Right ventricle myocardium superior (tissue), 1 donor: ENCODE measurements around the gene KLF7. TPM values are rescaled to one million over a fixed set of nuclear protein-coding genes. Genes with fewer than 3 reads are reported as not detected.
A peak's percentile ranks its signal among the peaks of the same experiment; 100 is the strongest.

Experiments
- ATAC-seq: fragments of 200-7000 bp; cut with Tn5 transposase; one replicate; pipeline ENCODE4 v1.9.1; 2020; ENCODE audit warnings: mild to moderate bottlenecking; ENCODE audit not compliant: poor library complexity
- DNase-seq: peaks from one replicate; pipeline ENCODE4 v3.0.0-alpha.2; 2020
- intact Hi-C: fragments of 100-400 bp; cut with DNase I; formaldehyde crosslinking; loops from one replicate; pipeline ENCODE4 v1.11.2; 2022
- total RNA-seq: library from RNA; stranded (reverse); fragmentation: NEBNext Ultra II Directional; extraction: Animal tissue kit (Norgen Biotek cat#: 25700); gene quantifications from one replicate; pipeline ENCODE4 v1.2.1, GENCODE V29; 2021
- donor health status: DM: no; HTN: yes; CAD: no; lungs with severe emphysema.

Gene KLF7
- total RNA-seq, 1 donor from 2014 or later = 19.2 TPM

GRCh38 chr2:207135801-207136457 is 29.8 kb downstream of the KLF7 start:
- intact Hi-C loops = no loop called here
- no peak for ATAC-seq
- DNase-seq = no peak

GRCh38 chr2:207135340-207135739 is 30.4 kb downstream of the KLF7 start:
- DNase-seq (no peak), ATAC-seq (no peak)
- intact Hi-C loops = no loop called here

GRCh38 chr2:207133820-207134519 is 31.8 kb downstream of the KLF7 start:
- DNase-seq = peak; percentile 79
- ATAC-seq = peak; percentile 94
- intact Hi-C loops = no loop called here

- intact Hi-C loops = no loop called here
- DNase-seq = no peak
- peak; percentile 41 for ATAC-seq
Observed at GRCh38 chr2:207133458-207133819, 32.3 kb downstream of the KLF7 start.

- DNase-seq (no peak), ATAC-seq (no peak)
- intact Hi-C loops = no loop called here
Observed at GRCh38 chr2:207132019-207132418, 33.7 kb downstream of the KLF7 start.

GRCh38 chr2:207131594-207131993 is 34.2 kb downstream of the KLF7 start:
- ATAC-seq (no peak), DNase-seq (no peak)
- intact Hi-C loops = no loop called here

- intact Hi-C loops = no loop called here
- no peak for DNase-seq
- no peak for ATAC-seq
Observed at GRCh38 chr2:207130958-207131521, 34.7 kb downstream of the KLF7 start.

- intact Hi-C loops = no loop called here
- DNase-seq (no peak), ATAC-seq (no peak)
Observed at GRCh38 chr2:207129821-207130220, 35.9 kb downstream of the KLF7 start.

- no peak for ATAC-seq
- DNase-seq = no peak
- intact Hi-C loops = no loop called here
Observed at GRCh38 chr2:207128867-207129266, 36.9 kb downstream of the KLF7 start.

- ATAC-seq (no peak), DNase-seq (no peak)
- intact Hi-C loops = no loop called here
Observed at GRCh38 chr2:207126724-207127308, 38.9 kb downstream of the KLF7 start.

- ATAC-seq = peak; percentile 21
- intact Hi-C loops = no loop called here
- no peak for DNase-seq
Observed at GRCh38 chr2:207123776-207124391, 41.9 kb downstream of the KLF7 start.

- DNase-seq = no peak
- ATAC-seq = no peak
- intact Hi-C loops = no loop called here
Observed at GRCh38 chr2:207123335-207123744, 42.4 kb downstream of the KLF7 start.

- no peak for DNase-seq
- intact Hi-C loops = no loop called here
- no peak for ATAC-seq
Observed at GRCh38 chr2:207122651-207123334, 43.0 kb downstream of the KLF7 start.

GRCh38 chr2:207121784-207122183 is 44.0 kb downstream of the KLF7 start:
- DNase-seq (no peak), ATAC-seq (peak; percentile 56)
- intact Hi-C loops = no loop called here

- no peak for ATAC-seq
- intact Hi-C loops = no loop called here
Observed at GRCh38 chr2:207119048-207119447, 46.7 kb downstream of the KLF7 start.

GRCh38 chr2:207117668-207118067 is 48.1 kb downstream of the KLF7 start:
- DNase-seq (no peak), ATAC-seq (no peak)
- intact Hi-C loops = no loop called here

More at GRCh38 chr2:207119048-207119447, 46.7 kb downstream of the KLF7 start:
- no peak for DNase-seq

GRCh38 chr2:207115715-207116364 is 49.9 kb downstream of the KLF7 start:
- intact Hi-C loops = no loop called here
- DNase-seq = no peak

GRCh38 chr2:207113414-207113813 is 52.3 kb downstream of the KLF7 start:
- intact Hi-C loops = no loop called here
- ATAC-seq (no peak), DNase-seq (no peak)

More at GRCh38 chr2:207115715-207116364, 49.9 kb downstream of the KLF7 start:
- ATAC-seq = peak; percentile 84
